Aorta (tissue), 5 donors: Measurements from ENCODE around the gene COL25A1. TPM values are rescaled to one million over a fixed set of nuclear protein-coding genes. Genes with fewer than 3 reads are reported as not detected.
A peak's percentile ranks its signal among the peaks of the same experiment; 100 is the strongest.

ENCODE experiments used
- ATAC-seq: fragments of 200-7000 bp; cut with Tn5 transposase; one replicate; pipeline ENCODE4 v1.9.1; 2022; ENCODE audit warnings: moderate library complexity; ENCODE audit not compliant: low FRiP score
- DNase-seq, 2 donors: peaks; one replicate each; pipeline ENCODE4 v3.0.0-alpha.2; 2020
- H3K27ac ChIP-seq, 2 donors: one replicate each; pipeline ENCODE4 v1.5.1; 2013; ENCODE audit warnings: low read length in 2 of 2, mild to moderate bottlenecking in 2 of 2, moderate library complexity in 2 of 2, control low read depth in 1 of 2, inconsistent platforms in 1 of 2, low read depth in 1 of 2
- H3K27me3 ChIP-seq, 2 donors: one replicate each; pipeline ENCODE4 v1.6.1; 2013; ENCODE audit warnings: control low read depth in 1 of 2, low read length in 1 of 2, mild to moderate bottlenecking in 1 of 2, moderate library complexity in 1 of 2; ENCODE audit not compliant: insufficient read depth in 2 of 2, control insufficient read depth in 1 of 2
- H3K36me3 ChIP-seq, 2 donors: one replicate each; pipeline ENCODE4 v1.6.1; 2013; ENCODE audit warnings: control low read depth in 1 of 2, low read length in 1 of 2, mild to moderate bottlenecking in 1 of 2; ENCODE audit not compliant: insufficient read depth in 2 of 2, control insufficient read depth in 1 of 2
- H3K4me1 ChIP-seq, 2 donors: one replicate each; pipeline ENCODE4 v1.6.1; 2013; ENCODE audit warnings: low read length in 2 of 2, control low read depth in 1 of 2, mild to moderate bottlenecking in 1 of 2, moderate library complexity in 1 of 2; ENCODE audit not compliant: insufficient read depth in 2 of 2, control insufficient read depth in 1 of 2
- H3K4me3 ChIP-seq, 2 donors: one replicate each; pipeline ENCODE4 v1.5.1; 2013; ENCODE audit warnings: low read length in 2 of 2, control low read depth in 1 of 2, mild to moderate bottlenecking in 1 of 2
- H3K9me3 ChIP-seq: one replicate; pipeline ENCODE4 v1.6.1; 2013; ENCODE audit warnings: mild to moderate bottlenecking, low read length; ENCODE audit not compliant: control insufficient read depth
- WGBS, 2 donors: extraction: QIAGEN DNeasy Blood & Tissue Kit; methylation state at CpG; one replicate each; pipeline ENCODE4 v1.1.7; 2013; 5-methylcytosine and 5-hydroxymethylcytosine counted together
- intact Hi-C, 2 donors: fragments of 100-400 bp; cut with DNase I; formaldehyde crosslinking; loops; one replicate each; pipeline versions ENCODE4 v1.14.2 to v1.15.0; 2022
- polyA plus RNA-seq, 2 donors: library from polyadenylated mRNA; stranded (reverse); fragments of 200-250 nt; gene quantifications; one replicate each; pipeline ENCODE4 v1.2.3, GENCODE V29; 2013
- total RNA-seq, 2 donors: library from RNA; stranded (reverse); fragmentation: NEBNext Ultra II Directional; extraction: Animal tissue kit (Norgen Biotek cat#: 25700); gene quantifications; one replicate each; pipeline ENCODE4 v1.2.1, GENCODE V29; 2021
- donor health status: healthy with polysubstance abuse.
- donor health status: Bipolar disorder and iron deficiency.
- donor health status: DM: no; HTN: no; CAD: no.
- donor health status: DM: no; HTN: no; CAD: no.
- donor health status: DM: yes; HTN: yes; CAD: no.

COL25A1 gene
- total and polyA plus RNA-seq, 4 donors = 0.08 to 8.1 (median 1.3) TPM

- intact Hi-C loops = no loop called here
- ATAC-seq (no peak), DNase-seq (no peak)
- Histone ChIP-seq H3K4me3 (no peak overlapping the region), H3K9me3 (no peaks in the 10 kb centered on the region), H3K27ac (no peak overlapping the region), H3K4me1 (peaks cover 2 to 10% of the 10 kb centered on the region in 2 donors), H3K27me3 (no peaks in the 10 kb centered on the region), H3K36me3 (no peaks in the 10 kb centered on the region)
Observed at GRCh38 chr4:109266891-109267290, 35.6 kb downstream of the COL25A1 start.

GRCh38 chr4:109266236-109266635, 36.2 kb downstream of the COL25A1 start:
- intact Hi-C loops = no loop called here

DNA sequence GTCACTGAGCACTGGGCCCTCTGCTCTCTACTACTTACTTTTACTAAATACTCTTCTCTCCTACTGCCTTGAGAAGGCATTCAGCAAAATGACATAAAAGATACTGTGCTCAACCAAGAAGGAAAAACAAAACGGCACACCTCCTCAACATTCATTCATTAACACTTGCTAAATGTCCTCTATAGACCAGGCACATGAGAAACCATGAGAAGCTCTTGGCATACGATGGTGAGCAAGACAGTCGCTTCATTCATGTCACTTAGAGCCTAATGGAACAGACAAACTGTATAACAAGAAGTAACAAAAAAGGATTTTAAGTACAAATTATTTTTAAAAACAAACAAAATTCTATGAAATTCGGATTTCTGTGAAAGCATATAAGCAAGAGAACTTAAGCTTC, 38.7 kb downstream of the COL25A1 start:
- peaks cover 2 to 10% of the 10 kb centered on the region in 2 donors for H3K4me1 ChIP-seq
- peak overlapping the region in 1 of 2 donors; percentile 70 for H3K27ac ChIP-seq
- ATAC-seq (no peak), DNase-seq (no peak)
- 65 to 69% methylated on average over 4 of the region's 4 CpGs for WGBS, 2 donors
- intact Hi-C loops = no loop called here
- H3K27me3 ChIP-seq = no peaks in the 10 kb centered on the region
- H3K36me3 ChIP-seq = no peaks in the 10 kb centered on the region
- H3K4me3 ChIP-seq = no peak overlapping the region
- no peaks in the 10 kb centered on the region for H3K9me3 ChIP-seq

More at GRCh38 chr4:109266236-109266635, 36.2 kb downstream of the COL25A1 start:
- H3K36me3 ChIP-seq = no peaks in the 10 kb centered on the region
- H3K27me3 ChIP-seq = no peaks in the 10 kb centered on the region
- H3K4me3 ChIP-seq = no peak overlapping the region
- 46 to 47% methylated on average over 3 of the region's 3 CpGs for WGBS, 2 donors
- peaks cover 2 to 10% of the 10 kb centered on the region in 2 donors for H3K4me1 ChIP-seq
- ATAC-seq = no peak
- no peak overlapping the region for H3K27ac ChIP-seq
- no peak for DNase-seq
- H3K9me3 ChIP-seq = no peaks in the 10 kb centered on the region

- no peaks in the 10 kb centered on the region for H3K9me3 ChIP-seq
- no peak for DNase-seq
- no peak overlapping the region for H3K27ac ChIP-seq
- ATAC-seq = no peak
- peaks cover 0 to 3% of the 10 kb centered on the region in 2 donors for H3K27me3 ChIP-seq
- no peaks in the 10 kb centered on the region for H3K4me1 ChIP-seq
- no peak overlapping the region for H3K4me3 ChIP-seq
- intact Hi-C loops = no loop called here
- no peaks in the 10 kb centered on the region for H3K36me3 ChIP-seq
Observed at GRCh38 chr4:109256818-109257217, 45.6 kb downstream of the COL25A1 start.

- Histone ChIP-seq H3K27ac (no peak overlapping the region), H3K27me3 (peaks cover 0 to 3% of the 10 kb centered on the region in 2 donors), H3K36me3 (no peaks in the 10 kb centered on the region), H3K9me3 (no peaks in the 10 kb centered on the region), H3K4me1 (no peaks in the 10 kb centered on the region), H3K4me3 (no peak overlapping the region)
- DNase-seq (no peak), ATAC-seq (no peak)
- intact Hi-C loops = no loop called here
- WGBS, 2 donors = 93 to 94% methylated on average over 4 of the region's 4 CpGs
Observed at GRCh38 chr4:109254845-109255244, 47.6 kb downstream of the COL25A1 start.

GRCh38 chr4:109251396-109251795, 51.1 kb downstream of the COL25A1 start:
- Histone ChIP-seq H3K27me3 (peaks cover 0 to 3% of the 10 kb centered on the region in 2 donors), H3K4me3 (no peak overlapping the region), H3K4me1 (no peaks in the 10 kb centered on the region), H3K27ac (no peak overlapping the region), H3K36me3 (no peaks in the 10 kb centered on the region), H3K9me3 (no peaks in the 10 kb centered on the region)
- intact Hi-C loops = no loop called here
- DNase-seq = no peak
- ATAC-seq = no peak
- 61 to 62% methylated on average over 3 of the region's 3 CpGs for WGBS, 2 donors

GRCh38 chr4:109248322-109248900, 54.0 kb downstream of the COL25A1 start:
- 64 to 77% methylated on average over 4 of the region's 4 CpGs for WGBS, 2 donors
- no peak overlapping the region for H3K4me3 ChIP-seq
- ATAC-seq (no peak), DNase-seq (no peak)
- no peak overlapping the region for H3K27ac ChIP-seq
- no peaks in the 10 kb centered on the region for H3K9me3 ChIP-seq
- no peaks in the 10 kb centered on the region for H3K36me3 ChIP-seq
- intact Hi-C loops = no loop called here
- H3K27me3 ChIP-seq = peaks cover 0 to 3% of the 10 kb centered on the region in 2 donors
- H3K4me1 ChIP-seq = no peaks in the 10 kb centered on the region

GRCh38 chr4:109243871-109244270, 58.6 kb downstream of the COL25A1 start:
- no peak for DNase-seq
- Histone ChIP-seq H3K27ac (no peak overlapping the region), H3K27me3 (no peaks in the 10 kb centered on the region), H3K4me3 (no peak overlapping the region), H3K9me3 (no peaks in the 10 kb centered on the region), H3K4me1 (no peaks in the 10 kb centered on the region), H3K36me3 (no peaks in the 10 kb centered on the region)
- intact Hi-C loops = no loop called here
- WGBS, 2 donors = 85 to 88% methylated on average over 3 of the region's 3 CpGs
- no peak for ATAC-seq

- WGBS, 2 donors = 81 to 95% methylated on average over 2 of the region's 2 CpGs
- Histone ChIP-seq H3K27ac (no peak overlapping the region), H3K4me1 (no peaks in the 10 kb centered on the region), H3K4me3 (no peak overlapping the region), H3K9me3 (no peaks in the 10 kb centered on the region), H3K36me3 (no peaks in the 10 kb centered on the region), H3K27me3 (no peaks in the 10 kb centered on the region)
- ATAC-seq = no peak
- DNase-seq = no peak
- intact Hi-C loops = no loop called here
Observed at GRCh38 chr4:109238746-109239145, 63.7 kb downstream of the COL25A1 start.
